ENCODE data around the gene MLX.

DNA sequence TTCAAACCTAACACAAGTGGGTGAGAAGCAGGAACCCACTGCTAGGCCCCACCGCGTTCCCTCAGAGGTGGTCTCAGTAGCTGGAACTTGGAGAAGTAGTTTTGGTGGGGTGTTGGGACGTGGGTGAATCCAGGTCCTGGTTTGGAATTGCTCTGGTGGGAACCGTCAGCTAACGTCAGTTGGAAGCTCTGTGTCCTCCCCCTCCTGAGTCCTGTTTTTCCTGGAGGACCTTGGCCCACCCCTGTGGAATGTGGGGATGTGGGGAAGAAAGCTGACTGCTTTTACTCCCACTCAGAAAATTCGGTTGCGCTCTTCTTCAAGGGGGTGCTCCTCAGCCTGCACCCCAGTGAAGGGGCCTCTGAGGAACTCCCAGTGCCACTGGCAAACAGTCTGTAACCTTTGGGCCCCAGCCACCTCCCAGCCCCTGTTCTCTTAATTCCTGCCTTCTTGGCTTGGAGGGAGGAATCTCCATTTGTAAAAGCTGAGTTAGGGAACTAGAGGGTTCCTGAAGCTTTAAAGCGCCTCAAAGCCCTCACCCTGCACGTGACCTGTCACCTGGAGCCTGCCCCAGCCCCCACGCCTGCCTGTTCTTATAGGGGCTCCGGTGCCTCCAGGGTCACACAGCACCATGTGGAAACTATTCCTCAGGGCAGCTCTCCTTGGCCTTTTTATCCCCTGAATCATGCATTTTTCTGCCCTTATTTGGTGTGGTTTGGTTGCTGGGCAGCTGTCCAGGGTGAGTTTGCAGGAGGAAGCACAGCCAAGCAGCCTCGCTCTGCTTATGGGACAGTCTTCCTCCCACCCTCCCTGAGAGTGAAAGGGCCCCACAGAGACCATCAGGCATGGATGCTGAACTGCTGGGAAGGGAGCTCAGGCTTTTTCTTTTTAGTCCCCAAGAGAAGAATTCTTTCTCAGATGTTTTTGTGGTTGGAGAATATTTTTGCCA lies 47.1 kb upstream of the MLX start:
- TF ChIP-seq POLR2AphosphoS5 (IDR thresholded peaks at IDR 0.05; ENCODE audit: low read depth, low read length) = no peak
- TF ChIP-seq REST (IDR thresholded peaks at IDR 0.05; ENCODE audit: insufficient read depth in 1 of 2, low read depth in 2 of 2, low read length in 2 of 2) = peak; percentile 69 to 87; a peak in 3 of 4 replicates
- TF ChIP-seq TAF1 (IDR thresholded peaks at IDR 0.05; ENCODE audit: borderline replicate concordance, insufficient read depth, low read length) = no peak
- TF ChIP-seq SIN3A (IDR thresholded peaks at IDR 0.05; ENCODE audit: borderline replicate concordance, insufficient read depth, low read length) = peak; percentile 71; the same call in 1 of the 2 replicates
- TF ChIP-seq FOXP2 (optimal IDR thresholded peaks at IDR 0.05; ENCODE audit: borderline replicate concordance, extremely low read depth, extremely low read length, insufficient read depth) = no peak

Measured in PFSK-1 (cell line).